GM13977 (cell line): ENCODE data around the gene PYHIN1.
A peak's percentile ranks its signal among the peaks of the same experiment; 100 is the strongest.

Experiments used
- DNase-seq: peaks from one replicate; pipeline ENCODE4 v3.0.0; 2012; ENCODE audit warnings: low spot score
- in situ Hi-C: fragments of 300-500 bp; cut with MboI; formaldehyde crosslinking; loops from one replicate; pipeline ENCODE4 v1.12.0; 2022; ENCODE audit warnings: low sequenced_read_pairs, low pct_unique_long_range_greater_than_20kb, mixed read lengths, inconsistent platforms; ENCODE audit not compliant: unreplicated experiment
- TF ChIP-seq, protein P1 (sequence below): IDR thresholded peaks from 2 replicates; pipeline ENCODE4 v1.5.1; 2012; ENCODE audit warnings: mild to moderate bottlenecking, control low read depth; ENCODE audit not compliant: insufficient read depth; ENCODE audit errors: extremely low read depth, missing control alignments

The PYHIN1 gene

DNA sequence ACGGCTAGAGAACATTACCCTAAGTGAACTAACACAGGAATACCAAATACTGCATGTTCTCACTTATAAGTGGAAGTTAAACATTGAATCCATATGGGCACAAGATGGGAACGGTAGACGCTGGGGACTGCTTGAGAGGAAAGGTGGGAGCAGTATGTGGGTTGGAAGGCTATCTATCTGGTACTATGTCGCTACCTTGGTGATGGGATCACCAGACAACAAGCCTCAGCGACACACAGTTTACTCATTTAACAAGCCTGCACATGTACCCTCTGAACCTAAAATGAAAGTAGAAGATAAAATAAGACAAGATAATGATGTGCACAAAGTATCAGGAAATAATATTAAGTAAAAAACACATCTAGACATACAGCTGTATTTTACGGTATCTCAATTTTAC, 819 bp downstream of the PYHIN1 start:
- TF ChIP-seq, protein P1, sequence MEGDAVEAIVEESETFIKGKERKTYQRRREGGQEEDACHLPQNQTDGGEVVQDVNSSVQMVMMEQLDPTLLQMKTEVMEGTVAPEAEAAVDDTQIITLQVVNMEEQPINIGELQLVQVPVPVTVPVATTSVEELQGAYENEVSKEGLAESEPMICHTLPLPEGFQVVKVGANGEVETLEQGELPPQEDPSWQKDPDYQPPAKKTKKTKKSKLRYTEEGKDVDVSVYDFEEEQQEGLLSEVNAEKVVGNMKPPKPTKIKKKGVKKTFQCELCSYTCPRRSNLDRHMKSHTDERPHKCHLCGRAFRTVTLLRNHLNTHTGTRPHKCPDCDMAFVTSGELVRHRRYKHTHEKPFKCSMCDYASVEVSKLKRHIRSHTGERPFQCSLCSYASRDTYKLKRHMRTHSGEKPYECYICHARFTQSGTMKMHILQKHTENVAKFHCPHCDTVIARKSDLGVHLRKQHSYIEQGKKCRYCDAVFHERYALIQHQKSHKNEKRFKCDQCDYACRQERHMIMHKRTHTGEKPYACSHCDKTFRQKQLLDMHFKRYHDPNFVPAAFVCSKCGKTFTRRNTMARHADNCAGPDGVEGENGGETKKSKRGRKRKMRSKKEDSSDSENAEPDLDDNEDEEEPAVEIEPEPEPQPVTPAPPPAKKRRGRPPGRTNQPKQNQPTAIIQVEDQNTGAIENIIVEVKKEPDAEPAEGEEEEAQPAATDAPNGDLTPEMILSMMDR = no peak
- in situ Hi-C loops = no loop called here
- no peak for DNase-seq

DNA sequence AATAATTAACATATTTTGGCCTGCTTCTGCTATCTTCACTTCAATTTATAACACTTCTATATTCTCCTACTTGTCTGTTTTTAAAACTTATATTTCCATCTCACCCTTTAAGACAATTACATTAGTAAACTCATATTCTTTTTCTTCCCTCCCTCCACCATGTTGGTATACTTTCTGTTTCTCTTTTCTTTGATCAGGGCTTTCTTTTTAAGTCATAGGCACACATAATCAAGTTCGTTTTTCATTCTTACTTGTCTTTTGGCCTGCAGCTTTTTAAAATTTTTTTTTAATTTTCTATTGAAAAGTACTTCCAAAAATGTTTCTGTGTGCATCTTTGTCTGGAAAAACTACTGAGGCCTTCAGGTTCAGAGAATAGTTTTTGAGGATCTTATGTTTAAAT, 2.3 kb downstream of the PYHIN1 start:
- DNase-seq = peak; percentile 52
- TF ChIP-seq, protein P1 = no peak
- in situ Hi-C loops = no loop called here

DNA sequence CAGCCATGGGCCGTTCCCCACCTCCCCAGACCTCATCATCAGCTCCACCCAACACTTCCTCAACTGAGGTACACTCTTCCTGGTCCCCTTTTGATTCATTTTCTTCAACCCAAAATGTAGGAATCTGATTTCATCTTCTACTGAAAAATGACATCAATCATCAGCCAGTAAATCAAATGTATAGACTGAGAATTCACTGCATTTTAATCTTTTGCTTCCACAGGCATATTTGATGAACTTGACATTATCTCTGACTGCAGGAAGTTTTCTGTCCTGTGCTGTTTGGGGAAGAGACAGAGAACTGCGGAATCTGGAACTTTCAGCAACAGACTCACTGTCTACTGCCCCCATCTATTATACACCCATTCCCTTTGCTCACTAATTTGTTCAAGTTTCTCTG, 7.8 kb downstream of the PYHIN1 start:
- in situ Hi-C loops = no loop called here
- TF ChIP-seq, protein P1 = no peak
- no peak for DNase-seq

DNA sequence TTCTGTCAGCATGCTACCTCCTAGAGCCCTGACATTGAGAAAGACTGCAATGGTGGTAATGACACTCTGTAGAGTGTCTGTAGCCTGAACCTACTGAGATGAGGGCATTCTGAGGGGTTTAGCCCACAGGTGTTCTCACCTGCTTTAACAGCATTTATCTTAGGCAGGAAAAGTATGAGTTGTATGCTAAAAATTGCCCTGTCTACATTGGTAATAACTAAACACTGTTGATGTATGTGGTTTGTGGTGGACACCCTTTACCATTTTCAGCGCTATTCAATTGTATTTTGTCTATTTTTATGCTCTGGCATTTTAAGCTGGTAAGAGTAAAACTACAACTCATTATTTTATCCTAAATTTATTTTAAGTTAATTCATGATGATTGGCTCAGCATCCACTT, 10.0 kb downstream of the PYHIN1 start:
- TF ChIP-seq, protein P1 = no peak
- no peak for DNase-seq

DNA sequence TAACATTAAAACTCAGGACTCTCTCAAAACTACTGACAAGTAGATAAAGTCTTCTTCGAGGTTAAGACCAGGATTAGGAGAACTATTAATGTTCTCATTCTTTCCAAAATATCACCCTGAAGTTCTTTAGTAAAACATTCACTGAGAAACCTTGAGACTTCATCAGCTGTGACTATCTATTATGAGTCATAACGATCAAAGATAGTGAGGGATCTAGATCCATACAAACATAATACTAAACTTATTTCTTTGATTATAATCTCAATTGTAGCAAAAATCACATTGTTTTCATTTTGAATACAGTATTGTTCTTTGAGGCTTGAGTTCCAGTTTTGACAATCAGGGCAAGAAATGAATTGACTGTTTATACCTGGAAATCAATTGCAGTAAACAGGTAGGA, 11.1 kb downstream of the PYHIN1 start:
- in situ Hi-C loops = no loop called here
- DNase-seq = no peak
- TF ChIP-seq, protein P1 = no peak

More for the DNA sequence above, 10.0 kb downstream of the PYHIN1 start:
- in situ Hi-C loops = no loop called here

DNA sequence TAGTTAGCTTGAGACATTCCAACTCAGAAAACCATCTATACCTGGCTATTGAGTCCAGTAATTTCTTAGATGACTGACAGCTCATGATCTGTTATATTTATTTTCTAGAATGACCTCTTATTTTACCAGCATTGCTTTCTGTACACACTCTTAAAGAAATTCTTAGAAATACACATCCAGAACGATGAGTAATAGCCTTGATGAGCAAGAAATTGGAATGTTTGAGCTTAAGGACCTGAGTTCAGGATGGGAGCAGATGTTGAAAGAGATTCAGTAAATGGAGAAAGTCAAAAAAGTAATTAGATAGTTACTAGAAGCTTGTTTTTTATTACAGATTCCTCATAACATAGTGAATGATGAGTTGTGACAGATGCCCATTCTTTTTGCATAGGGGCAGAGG, 11.7 kb downstream of the PYHIN1 start:
- TF ChIP-seq, protein P1 = no peak
- DNase-seq = no peak
- in situ Hi-C loops = no loop called here

DNA sequence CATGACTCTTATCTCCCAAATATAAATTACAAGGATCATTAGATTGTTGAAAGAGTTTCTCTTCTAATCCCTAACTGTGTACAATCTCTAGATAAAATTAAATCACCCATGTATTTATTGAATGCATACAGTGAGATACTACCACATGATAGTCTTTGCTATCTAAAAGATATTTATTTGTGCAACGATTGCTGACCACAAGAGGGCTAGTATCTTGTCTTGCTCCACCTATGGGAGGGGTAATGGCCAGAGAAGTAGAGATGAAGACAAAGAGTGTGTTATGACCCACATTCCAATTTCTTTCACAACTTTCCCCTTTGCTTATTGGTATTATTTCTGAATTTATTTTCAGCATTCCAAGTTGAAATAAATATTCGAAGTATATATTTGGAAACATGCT, 13.7 kb downstream of the PYHIN1 start:
- in situ Hi-C loops = no loop called here

More for the DNA sequence above, 13.7 kb downstream of the PYHIN1 start:
- no peak for DNase-seq
- TF ChIP-seq, protein P1 = no peak
